Vagina (tissue), 2 donors: ENCODE measurements around the gene RNU1-1.

ENCODE experiments used
- CTCF ChIP-seq, 3 experiments: fragments of 450-650 bp in 2 of 3; fragments of 200-600 bp in 1 of 3; sonication (generic) in 1 of 3; IDR thresholded peaks; one replicate each; pipeline ENCODE4 v1.5.1; 2017 to 2019; ENCODE audit warnings: antibody characterized with exemption in 3 of 3, mild to moderate bottlenecking in 2 of 3, moderate library complexity in 2 of 3
- POLR2AphosphoS5 ChIP-seq, 2 donors: sonication (generic); formaldehyde crosslinking; IDR thresholded peaks; one replicate each; pipeline ENCODE4 v1.9.0; 2017; ENCODE audit warnings: antibody characterized with exemption in 2 of 2, mild to moderate bottlenecking in 2 of 2, low read depth in 1 of 2; ENCODE audit not compliant: insufficient read depth in 1 of 2

- no peak for TF ChIP-seq CTCF (IDR thresholded peaks at IDR 0.05)
- no peak for TF ChIP-seq POLR2AphosphoS5 (IDR thresholded peaks at IDR 0.05; ENCODE audit: insufficient read depth in 1 of 2, low read depth in 1 of 2)
These were observed 7.2 kb upstream of the RNU1-1 start for GRCh38 chr1:16521288-16521583.
